Vagina (tissue), 2 donors: ENCODE measurements around the gene KPNB1.

Experiments used
- POLR2AphosphoS5 ChIP-seq, 2 donors: sonication (generic); formaldehyde crosslinking; IDR thresholded peaks; one replicate each; pipeline ENCODE4 v1.9.0; 2017; ENCODE audit warnings: antibody characterized with exemption in 2 of 2, mild to moderate bottlenecking in 2 of 2, low read depth in 1 of 2; ENCODE audit not compliant: insufficient read depth in 1 of 2
- TF ChIP-seq, protein P1 (sequence below), 3 experiments: fragments of 450-650 bp in 2 of 3; fragments of 200-600 bp in 1 of 3; sonication (generic) in 1 of 3; IDR thresholded peaks; one replicate each; pipeline ENCODE4 v1.5.1; 2017 to 2019; ENCODE audit warnings: antibody characterized with exemption in 3 of 3, mild to moderate bottlenecking in 2 of 3, moderate library complexity in 2 of 3

DNA sequence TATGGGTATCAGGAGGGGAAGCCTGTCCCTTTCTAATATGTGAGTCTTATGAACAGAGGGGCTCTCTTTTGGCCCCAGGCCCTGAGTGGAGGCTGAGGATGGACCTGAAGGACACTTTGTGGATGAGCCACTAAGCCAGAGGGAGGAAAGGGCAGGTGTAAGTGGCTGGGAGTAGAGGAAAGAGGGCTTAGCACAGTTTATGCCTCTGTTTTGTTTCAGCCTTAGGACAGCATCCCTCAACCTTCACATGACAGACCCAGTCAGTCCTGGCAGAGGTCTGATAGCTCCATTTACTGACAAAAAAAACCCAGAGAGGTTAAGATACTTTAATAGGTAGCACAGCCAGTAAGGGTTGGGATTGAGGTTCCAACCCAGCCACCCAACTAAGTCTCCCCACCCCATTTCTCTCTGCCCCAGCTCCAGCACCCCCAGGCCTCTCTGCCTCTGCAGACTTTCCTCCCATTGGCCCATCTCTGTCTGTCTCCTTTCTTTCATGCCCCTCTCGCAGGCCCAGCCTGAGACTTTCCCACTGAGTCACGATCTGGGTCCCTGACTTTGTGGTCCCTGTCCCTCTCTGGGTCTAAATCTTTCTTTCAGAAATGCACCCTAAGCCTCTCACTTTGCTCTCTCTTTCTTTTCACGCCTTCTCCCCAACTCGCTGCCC lies 78.6 kb downstream of the KPNB1 start:
- TF ChIP-seq, protein P1, sequence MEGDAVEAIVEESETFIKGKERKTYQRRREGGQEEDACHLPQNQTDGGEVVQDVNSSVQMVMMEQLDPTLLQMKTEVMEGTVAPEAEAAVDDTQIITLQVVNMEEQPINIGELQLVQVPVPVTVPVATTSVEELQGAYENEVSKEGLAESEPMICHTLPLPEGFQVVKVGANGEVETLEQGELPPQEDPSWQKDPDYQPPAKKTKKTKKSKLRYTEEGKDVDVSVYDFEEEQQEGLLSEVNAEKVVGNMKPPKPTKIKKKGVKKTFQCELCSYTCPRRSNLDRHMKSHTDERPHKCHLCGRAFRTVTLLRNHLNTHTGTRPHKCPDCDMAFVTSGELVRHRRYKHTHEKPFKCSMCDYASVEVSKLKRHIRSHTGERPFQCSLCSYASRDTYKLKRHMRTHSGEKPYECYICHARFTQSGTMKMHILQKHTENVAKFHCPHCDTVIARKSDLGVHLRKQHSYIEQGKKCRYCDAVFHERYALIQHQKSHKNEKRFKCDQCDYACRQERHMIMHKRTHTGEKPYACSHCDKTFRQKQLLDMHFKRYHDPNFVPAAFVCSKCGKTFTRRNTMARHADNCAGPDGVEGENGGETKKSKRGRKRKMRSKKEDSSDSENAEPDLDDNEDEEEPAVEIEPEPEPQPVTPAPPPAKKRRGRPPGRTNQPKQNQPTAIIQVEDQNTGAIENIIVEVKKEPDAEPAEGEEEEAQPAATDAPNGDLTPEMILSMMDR (IDR thresholded peaks at IDR 0.05), result no peak
- no peak for TF ChIP-seq POLR2AphosphoS5 (IDR thresholded peaks at IDR 0.05; ENCODE audit: insufficient read depth in 1 of 2, low read depth in 1 of 2)
